SU-DHL-6 (cell line): Measurements from ENCODE around the gene CRAMP1.

Experiments used
- H2AFZ ChIP-seq: fragments of 200-600 bp; sonication (generic); 2 replicates; pipeline ENCODE4 v1.6.1; 2014; ENCODE audit warnings: low read depth, mild to moderate bottlenecking, moderate library complexity, mixed read lengths, antibody characterized with exemption, low read length; ENCODE audit not compliant: severe bottlenecking
- H3F3A ChIP-seq: fragments of 200-600 bp; shearing (Covaris generic); 2 replicates; pipeline ENCODE4 v1.6.0; 2016; ENCODE audit warnings: antibody characterized with exemption, mild to moderate bottlenecking; ENCODE audit not compliant: insufficient read depth
- H3K27ac ChIP-seq: fragments of 200-600 bp; sonication (generic); 2 replicates; pipeline ENCODE4 v1.5.1; 2016; ENCODE audit warnings: low read depth, mild to moderate bottlenecking, low read length, moderate library complexity, mixed read lengths
- H3K27me3 ChIP-seq: fragments of 200-600 bp; sonication (generic), shearing (Covaris generic); 2 replicates; pipeline ENCODE4 v1.6.0; 2014; ENCODE audit warnings: mild to moderate bottlenecking, low read length
- H3K36me3 ChIP-seq: fragments of 200-600 bp; sonication (generic); 2 replicates; pipeline ENCODE4 v1.6.1; 2014; ENCODE audit warnings: mild to moderate bottlenecking, low read length, mixed read lengths
- H3K4me2 ChIP-seq: fragments of 300-600, 200-600 bp; shearing (Covaris generic), sonication (generic); 2 replicates; pipeline ENCODE4 v1.6.0; 2014; ENCODE audit warnings: low read length, low read depth, mild to moderate bottlenecking; ENCODE audit not compliant: poor library complexity, severe bottlenecking
- H3K4me3 ChIP-seq: fragments of 200-600 bp; sonication (generic); 2 replicates; pipeline ENCODE4 v1.5.1; 2014; ENCODE audit warnings: antibody characterized with exemption, low read length, mild to moderate bottlenecking, mixed read lengths; ENCODE audit not compliant: insufficient read depth, poor library complexity, severe bottlenecking
- H3K79me2 ChIP-seq: fragments of 200-600 bp; sonication (generic); 2 replicates; pipeline ENCODE4 v1.6.1; 2014; ENCODE audit warnings: mild to moderate bottlenecking, low read length, moderate library complexity; ENCODE audit not compliant: insufficient read depth
- H3K9ac ChIP-seq: fragments of 200-600 bp; sonication (generic); 2 replicates; pipeline ENCODE4 v1.7.0; 2014; ENCODE audit warnings: mild to moderate bottlenecking, low read length
- H3K9me2 ChIP-seq: fragments of 200-600 bp; sonication (generic); replicated peaks from 2 replicates; pipeline ENCODE4 v1.6.1; 2014; ENCODE audit warnings: low read length; ENCODE audit not compliant: insufficient read depth
- H3K9me3 ChIP-seq: fragments of 200-600 bp; sonication (generic); 2 replicates; pipeline ENCODE4 v1.6.1; 2014; ENCODE audit warnings: low read length, mixed read lengths; ENCODE audit not compliant: insufficient read depth
- H4K20me1 ChIP-seq: fragments of 200-600 bp; sonication (generic); 2 replicates; pipeline ENCODE4 v1.6.1; 2014; ENCODE audit warnings: low read depth, mild to moderate bottlenecking, antibody characterized with exemption, low read length, moderate library complexity, mixed read lengths
- EZH2phosphoT487 ChIP-seq: fragments of 200-600 bp; sonication (generic), shearing (Covaris generic); conservative IDR thresholded peaks from 2 replicates; pipeline ENCODE4 v1.6.1; 2018; ENCODE audit warnings: mild to moderate bottlenecking, antibody characterized with exemption, low read length, moderate library complexity, mixed read lengths
- TF ChIP-seq, protein P1 (sequence below): fragments of 200-600 bp; sonication (generic); IDR thresholded peaks from one replicate; pipeline ENCODE4 v1.5.1; 2017; ENCODE audit warnings: antibody characterized with exemption, mild to moderate bottlenecking, low read length, moderate library complexity; ENCODE audit not compliant: insufficient read depth, poor library complexity, severe bottlenecking

CRAMP1 gene

GRCh38 chr16:1579214-1579613, 32.9 kb upstream of the CRAMP1 start:
- H3K27ac ChIP-seq: no peak overlapping the region
- no peaks in the 10 kb centered on the region for H3K27me3 ChIP-seq
- no peaks in the 10 kb centered on the region for H3K9me3 ChIP-seq
- TF ChIP-seq EZH2phosphoT487: no peak
- TF ChIP-seq, protein P1, sequence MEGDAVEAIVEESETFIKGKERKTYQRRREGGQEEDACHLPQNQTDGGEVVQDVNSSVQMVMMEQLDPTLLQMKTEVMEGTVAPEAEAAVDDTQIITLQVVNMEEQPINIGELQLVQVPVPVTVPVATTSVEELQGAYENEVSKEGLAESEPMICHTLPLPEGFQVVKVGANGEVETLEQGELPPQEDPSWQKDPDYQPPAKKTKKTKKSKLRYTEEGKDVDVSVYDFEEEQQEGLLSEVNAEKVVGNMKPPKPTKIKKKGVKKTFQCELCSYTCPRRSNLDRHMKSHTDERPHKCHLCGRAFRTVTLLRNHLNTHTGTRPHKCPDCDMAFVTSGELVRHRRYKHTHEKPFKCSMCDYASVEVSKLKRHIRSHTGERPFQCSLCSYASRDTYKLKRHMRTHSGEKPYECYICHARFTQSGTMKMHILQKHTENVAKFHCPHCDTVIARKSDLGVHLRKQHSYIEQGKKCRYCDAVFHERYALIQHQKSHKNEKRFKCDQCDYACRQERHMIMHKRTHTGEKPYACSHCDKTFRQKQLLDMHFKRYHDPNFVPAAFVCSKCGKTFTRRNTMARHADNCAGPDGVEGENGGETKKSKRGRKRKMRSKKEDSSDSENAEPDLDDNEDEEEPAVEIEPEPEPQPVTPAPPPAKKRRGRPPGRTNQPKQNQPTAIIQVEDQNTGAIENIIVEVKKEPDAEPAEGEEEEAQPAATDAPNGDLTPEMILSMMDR: no peak
- no peaks in the 10 kb centered on the region for H3K79me2 ChIP-seq
- H4K20me1 ChIP-seq: no peaks in the 10 kb centered on the region
- H3K4me3 ChIP-seq: no peak overlapping the region
- no peak overlapping the region for H3K9ac ChIP-seq
- no peak overlapping the region for H3K4me2 ChIP-seq
- H3F3A ChIP-seq: no peaks in the 10 kb centered on the region
- H2AFZ ChIP-seq: no peak overlapping the region
- no peaks in the 10 kb centered on the region for H3K9me2 ChIP-seq
- H3K36me3 ChIP-seq: no peaks in the 10 kb centered on the region

- Histone ChIP-seq H3K27me3 (no peaks in the 10 kb centered on the region), H4K20me1 (no peaks in the 10 kb centered on the region), H3K9me3 (no peaks in the 10 kb centered on the region), H3K79me2 (no peaks in the 10 kb centered on the region), H3K4me2 (no peak overlapping the region), H3K4me3 (no peak overlapping the region), H3K9me2 (no peaks in the 10 kb centered on the region), H3F3A (no peaks in the 10 kb centered on the region), H3K9ac (no peak overlapping the region), H3K27ac (no peak overlapping the region), H2AFZ (no peak overlapping the region), H3K36me3 (no peaks in the 10 kb centered on the region)
- TF ChIP-seq, protein P1: no peak
- no peak for TF ChIP-seq EZH2phosphoT487
Measured at GRCh38 chr16:1580256-1580655, 31.9 kb upstream of the CRAMP1 start.

GRCh38 chr16:1580956-1581355, 31.2 kb upstream of the CRAMP1 start:
- H3K9me3 ChIP-seq: no peaks in the 10 kb centered on the region
- H2AFZ ChIP-seq: no peak overlapping the region
- no peaks in the 10 kb centered on the region for H3K27me3 ChIP-seq
- H3K4me3 ChIP-seq: no peak overlapping the region
- no peak for TF ChIP-seq EZH2phosphoT487
- TF ChIP-seq, protein P1: no peak
- no peaks in the 10 kb centered on the region for H3K9me2 ChIP-seq
- H3K4me2 ChIP-seq: no peak overlapping the region
- H3K27ac ChIP-seq: no peak overlapping the region
- no peaks in the 10 kb centered on the region for H3K36me3 ChIP-seq
- H3K9ac ChIP-seq: no peak overlapping the region
- H3F3A ChIP-seq: no peaks in the 10 kb centered on the region
- no peaks in the 10 kb centered on the region for H3K79me2 ChIP-seq
- H4K20me1 ChIP-seq: no peaks in the 10 kb centered on the region
